GM13976 (cell line): ENCODE data around the gene HOXA4.

ENCODE experiments used
- DNase-seq: peaks from one replicate; pipeline ENCODE4 v3.0.0; 2012; ENCODE audit warnings: low spot score
- CTCF ChIP-seq: IDR thresholded peaks from 2 replicates; pipeline ENCODE4 v1.5.1; 2012; ENCODE audit warnings: borderline replicate concordance, mild to moderate bottlenecking; ENCODE audit not compliant: insufficient read depth; ENCODE audit errors: extremely low read depth, missing control alignments, control extremely low read depth
- in situ Hi-C: fragments of 300-500 bp; cut with MboI; formaldehyde crosslinking; loops from one replicate; pipeline ENCODE4 v1.12.0; 2022; ENCODE audit warnings: low sequenced_read_pairs, mixed read lengths, inconsistent platforms; ENCODE audit not compliant: unreplicated experiment

HOXA4 gene

DNA sequence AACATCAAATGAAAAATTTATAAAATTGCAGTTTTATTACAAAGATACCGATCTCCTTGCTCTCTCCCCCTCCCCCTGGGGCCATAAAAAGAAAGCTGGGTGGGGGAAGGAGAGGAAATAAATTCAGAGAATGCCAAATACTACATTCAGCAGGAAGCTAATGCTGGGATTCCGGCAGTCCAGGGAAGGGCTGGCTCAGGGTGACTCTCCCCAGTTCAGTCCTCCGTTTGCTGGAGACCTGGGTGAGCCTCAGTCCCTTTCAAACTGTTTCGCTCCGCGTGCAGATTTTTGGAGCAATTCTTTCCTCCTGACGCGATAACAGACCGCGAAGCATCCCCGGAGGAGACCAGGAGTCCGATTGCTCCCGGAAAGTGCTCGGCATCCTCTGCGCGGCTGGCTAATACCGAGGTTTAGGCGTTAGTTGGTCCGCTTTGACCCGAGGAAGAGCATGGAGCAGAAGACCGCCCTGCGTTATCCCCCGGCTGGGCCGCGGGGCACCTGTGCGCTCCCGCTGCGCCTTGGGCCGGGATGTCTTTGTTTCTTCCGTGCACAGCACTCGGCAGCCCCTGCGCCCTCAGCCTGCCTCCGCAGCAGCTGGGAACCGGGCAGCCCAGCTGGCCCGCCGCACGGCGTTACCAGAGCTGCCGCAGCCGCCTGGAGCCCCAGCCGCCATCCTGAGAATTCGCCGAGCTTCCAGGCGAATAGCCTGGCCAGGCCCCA, 24.2 kb downstream of the HOXA4 start:
- DNase-seq = no peak
- no peak for TF ChIP-seq CTCF

DNA sequence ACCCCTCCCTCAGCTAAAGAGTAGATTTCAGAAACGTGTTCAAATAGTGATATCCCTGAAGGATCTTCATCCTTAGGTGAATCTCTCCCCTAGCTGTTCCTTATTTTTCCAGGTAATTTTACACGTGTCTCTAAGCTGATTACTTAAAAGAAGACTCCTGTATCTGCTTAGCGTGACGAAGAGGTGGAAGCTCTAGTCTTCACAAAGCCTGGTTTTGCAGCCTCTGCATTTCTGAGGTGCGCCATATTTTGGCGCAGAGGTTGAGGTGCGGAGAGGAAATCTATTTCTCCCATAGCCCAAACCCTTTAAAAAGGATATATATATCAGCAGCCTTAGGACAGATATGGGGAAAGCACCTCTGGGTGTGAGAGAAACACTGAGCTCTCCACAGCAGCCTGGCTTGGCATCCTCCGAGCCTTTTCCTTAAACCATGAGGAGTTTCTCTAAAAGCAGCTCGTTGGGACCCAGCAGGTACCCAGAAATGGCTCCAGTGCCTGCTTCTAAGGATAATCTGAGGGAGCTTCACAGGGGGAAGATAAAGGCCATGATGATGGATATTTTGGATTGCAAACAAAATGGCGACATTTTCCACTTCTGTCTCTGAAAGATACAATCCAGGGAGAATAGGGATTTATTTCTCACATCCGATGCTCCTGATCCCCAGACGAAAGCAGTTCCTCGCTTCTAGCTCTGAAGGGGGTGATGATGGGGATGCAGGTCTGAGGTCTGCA, 25.1 kb downstream of the HOXA4 start:
- no peak for DNase-seq
- in situ Hi-C loops = no loop called here
- TF ChIP-seq CTCF = no peak

More for the DNA sequence above, 24.2 kb downstream of the HOXA4 start:
- in situ Hi-C loops = no loop called here

- DNase-seq = no peak
- TF ChIP-seq CTCF = no peak
- in situ Hi-C loops = no loop called here
These were observed 26.1 kb downstream of the HOXA4 start for GRCh38 chr7:27104341-27105058.

DNA sequence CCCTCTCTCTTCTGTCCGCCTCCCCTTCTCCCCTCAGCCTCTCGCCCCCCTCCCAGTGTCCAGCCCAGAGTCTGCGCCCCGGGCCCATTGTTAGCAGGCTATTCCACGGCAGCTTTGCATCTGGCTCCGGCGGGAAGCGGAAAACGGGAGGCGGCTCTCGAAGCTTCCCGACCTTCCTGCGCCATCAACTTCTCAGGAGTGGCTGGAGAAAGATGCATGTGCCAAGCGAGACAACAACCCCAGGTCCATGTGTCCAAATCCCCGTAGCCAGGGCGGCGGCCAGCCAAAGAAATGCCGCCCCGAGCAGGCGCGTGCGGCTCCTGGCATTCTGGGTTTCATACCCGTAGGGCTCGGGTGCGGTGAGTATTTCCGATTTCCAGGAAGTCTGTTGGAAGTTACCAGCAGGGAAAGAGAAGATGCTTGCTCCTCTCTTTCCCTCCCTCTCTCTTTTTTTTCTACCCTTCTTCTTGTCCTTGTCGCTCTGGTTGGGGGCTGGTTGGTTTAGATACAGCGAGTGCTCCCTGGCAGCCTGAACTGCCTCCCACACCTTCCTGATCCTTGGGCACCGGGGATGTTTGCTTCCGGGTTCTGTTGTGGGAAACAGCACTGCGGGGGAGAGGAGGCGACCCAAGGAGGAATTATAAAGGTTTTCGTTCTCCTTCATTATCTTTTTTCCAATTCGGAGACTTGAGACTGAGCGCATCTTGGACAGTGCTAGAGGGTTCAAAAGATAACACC, 26.9 kb downstream of the HOXA4 start:
- in situ Hi-C loops = no loop called here
- DNase-seq = no peak
- TF ChIP-seq CTCF = no peak

GRCh38 chr7:27102581-27103442, 27.7 kb downstream of the HOXA4 start, which contains the start of gene HOXA2:
TSS of gene HOXA2 (minus strand) at chr7:27102683. CDS start at chr7:27102500, 183 bp downstream.
- no peak for DNase-seq
- no peak for TF ChIP-seq CTCF
- in situ Hi-C loops = no loop called here
